ENCODE data around the gene TEX2.

DNA sequence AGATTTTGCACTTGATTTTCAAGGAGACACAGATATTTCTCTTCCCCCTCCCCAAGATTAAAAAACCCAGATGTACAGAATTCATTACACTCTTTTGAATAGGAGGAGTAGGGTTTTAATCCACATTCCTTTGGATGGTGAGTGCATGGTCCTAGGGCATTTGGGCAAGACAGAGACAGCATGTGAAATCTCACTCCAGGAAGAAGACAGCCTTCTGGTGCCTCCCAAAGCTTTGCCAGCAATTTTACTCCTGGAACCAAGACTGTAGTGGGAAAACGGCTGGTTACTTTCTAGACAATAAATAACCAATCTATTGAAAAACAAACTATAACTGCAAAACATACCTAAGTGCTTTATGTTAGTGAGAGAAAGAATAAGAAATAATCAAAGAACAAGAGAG lies 15.2 kb downstream of the TEX2 start:
- TF ChIP-seq, protein P1, sequence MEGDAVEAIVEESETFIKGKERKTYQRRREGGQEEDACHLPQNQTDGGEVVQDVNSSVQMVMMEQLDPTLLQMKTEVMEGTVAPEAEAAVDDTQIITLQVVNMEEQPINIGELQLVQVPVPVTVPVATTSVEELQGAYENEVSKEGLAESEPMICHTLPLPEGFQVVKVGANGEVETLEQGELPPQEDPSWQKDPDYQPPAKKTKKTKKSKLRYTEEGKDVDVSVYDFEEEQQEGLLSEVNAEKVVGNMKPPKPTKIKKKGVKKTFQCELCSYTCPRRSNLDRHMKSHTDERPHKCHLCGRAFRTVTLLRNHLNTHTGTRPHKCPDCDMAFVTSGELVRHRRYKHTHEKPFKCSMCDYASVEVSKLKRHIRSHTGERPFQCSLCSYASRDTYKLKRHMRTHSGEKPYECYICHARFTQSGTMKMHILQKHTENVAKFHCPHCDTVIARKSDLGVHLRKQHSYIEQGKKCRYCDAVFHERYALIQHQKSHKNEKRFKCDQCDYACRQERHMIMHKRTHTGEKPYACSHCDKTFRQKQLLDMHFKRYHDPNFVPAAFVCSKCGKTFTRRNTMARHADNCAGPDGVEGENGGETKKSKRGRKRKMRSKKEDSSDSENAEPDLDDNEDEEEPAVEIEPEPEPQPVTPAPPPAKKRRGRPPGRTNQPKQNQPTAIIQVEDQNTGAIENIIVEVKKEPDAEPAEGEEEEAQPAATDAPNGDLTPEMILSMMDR (IDR thresholded peaks at IDR 0.05): no peak
- TF ChIP-seq POLR2A (IDR thresholded peaks at IDR 0.05): no peak

All from sigmoid colon (tissue), 3 donors.